Measurements from ENCODE around the gene SPATA21. TPM values are rescaled to one million over a fixed set of nuclear protein-coding genes. Genes with fewer than 3 reads are reported as not detected.

Gene SPATA21
- total RNA-seq, 4 donors from 2014 or later, result not detected

DNA sequence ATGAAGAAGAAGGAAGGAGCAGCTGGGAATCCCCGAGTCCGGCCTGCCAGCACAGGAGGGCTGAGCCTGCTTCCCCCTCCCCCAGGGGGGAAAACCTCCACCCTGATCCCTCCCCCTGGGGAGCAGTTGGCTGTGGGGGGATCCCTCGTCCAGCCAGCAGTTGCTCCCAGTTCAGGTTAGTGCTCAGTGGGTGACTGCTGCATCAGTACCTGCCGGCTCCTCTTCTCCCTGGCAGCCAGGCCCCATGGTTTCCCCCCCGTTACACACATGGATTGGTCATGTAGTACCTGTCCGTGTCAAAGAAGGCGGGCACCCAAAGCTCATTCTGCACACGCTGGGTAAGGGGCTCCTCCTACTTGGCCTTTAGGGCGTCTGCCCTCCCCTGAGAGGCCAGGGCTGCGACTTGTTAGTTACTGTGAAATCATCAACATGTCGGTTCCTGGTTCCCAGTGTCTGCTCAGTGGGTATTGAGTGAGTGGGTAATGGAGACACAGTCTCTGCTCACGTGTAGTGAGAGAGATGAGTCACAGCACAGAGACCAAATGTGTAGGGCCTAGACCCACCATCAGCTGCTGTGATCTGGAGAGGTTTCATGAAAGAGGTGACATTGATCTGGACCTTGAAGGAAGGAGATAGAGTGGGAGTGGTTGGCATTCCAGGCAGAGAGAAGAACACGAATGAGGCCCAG is 14.8 kb upstream of the SPATA21 start:
- intact Hi-C loops (cut with DNase I), result no loop called here
- no peaks in the 10 kb centered on the region for H3K27me3 ChIP-seq
- H3K27ac ChIP-seq, result no peak overlapping the region
- no peak for DNase-seq
- peaks cover 51 to 57% of the 10 kb centered on the region in 2 donors for H3K36me3 ChIP-seq
- 81 to 82% methylated on average over 8 to 11 of the region's 13 CpGs for WGBS, 2 donors
- no peaks in the 10 kb centered on the region for H3K9me3 ChIP-seq
- TF ChIP-seq, protein P1, sequence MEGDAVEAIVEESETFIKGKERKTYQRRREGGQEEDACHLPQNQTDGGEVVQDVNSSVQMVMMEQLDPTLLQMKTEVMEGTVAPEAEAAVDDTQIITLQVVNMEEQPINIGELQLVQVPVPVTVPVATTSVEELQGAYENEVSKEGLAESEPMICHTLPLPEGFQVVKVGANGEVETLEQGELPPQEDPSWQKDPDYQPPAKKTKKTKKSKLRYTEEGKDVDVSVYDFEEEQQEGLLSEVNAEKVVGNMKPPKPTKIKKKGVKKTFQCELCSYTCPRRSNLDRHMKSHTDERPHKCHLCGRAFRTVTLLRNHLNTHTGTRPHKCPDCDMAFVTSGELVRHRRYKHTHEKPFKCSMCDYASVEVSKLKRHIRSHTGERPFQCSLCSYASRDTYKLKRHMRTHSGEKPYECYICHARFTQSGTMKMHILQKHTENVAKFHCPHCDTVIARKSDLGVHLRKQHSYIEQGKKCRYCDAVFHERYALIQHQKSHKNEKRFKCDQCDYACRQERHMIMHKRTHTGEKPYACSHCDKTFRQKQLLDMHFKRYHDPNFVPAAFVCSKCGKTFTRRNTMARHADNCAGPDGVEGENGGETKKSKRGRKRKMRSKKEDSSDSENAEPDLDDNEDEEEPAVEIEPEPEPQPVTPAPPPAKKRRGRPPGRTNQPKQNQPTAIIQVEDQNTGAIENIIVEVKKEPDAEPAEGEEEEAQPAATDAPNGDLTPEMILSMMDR (IDR thresholded peaks at IDR 0.05), result no peak
- no peak for TF ChIP-seq POLR2A (IDR thresholded peaks at IDR 0.05)
- H3K4me1 ChIP-seq, result no peaks in the 10 kb centered on the region
- no peak overlapping the region for H3K4me3 ChIP-seq (replicated peaks in 1 of 3)

DNA sequence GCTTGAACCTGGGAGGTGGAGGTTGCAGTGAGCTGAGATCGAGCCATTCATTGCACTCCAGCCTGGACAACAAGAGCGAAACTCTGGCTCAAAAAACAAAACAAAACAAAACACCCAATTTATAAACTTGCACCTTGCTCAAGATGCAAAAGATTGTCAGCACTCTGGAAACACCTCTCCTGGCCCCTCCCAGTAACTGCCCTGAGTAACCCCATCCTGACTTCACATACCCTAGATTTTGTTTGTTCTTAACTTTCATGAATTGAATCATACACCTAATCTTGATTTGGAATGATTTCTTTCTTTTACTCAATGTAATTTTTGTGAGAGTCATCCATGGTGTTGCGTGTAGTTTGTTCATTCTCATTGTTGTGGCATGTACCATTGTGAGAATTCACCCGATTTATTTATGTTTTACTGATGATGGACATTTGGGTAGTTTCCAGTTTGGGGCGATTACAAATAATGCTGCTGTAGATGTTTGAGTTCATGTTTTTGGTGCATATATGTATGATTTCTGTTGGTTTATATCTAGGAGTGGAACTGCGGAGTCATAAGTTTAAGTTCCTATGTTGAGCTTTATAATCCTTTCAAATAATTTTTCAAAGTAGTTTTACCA is 13.7 kb upstream of the SPATA21 start:
- H3K36me3 ChIP-seq, result peaks cover 42 to 49% of the 10 kb centered on the region in 2 donors
- H3K4me1 ChIP-seq, result no peaks in the 10 kb centered on the region
- no peak for DNase-seq
- no peaks in the 10 kb centered on the region for H3K27me3 ChIP-seq
- no peak overlapping the region for H3K27ac ChIP-seq
- TF ChIP-seq POLR2A (IDR thresholded peaks at IDR 0.05), result no peak
- TF ChIP-seq, protein P1 (IDR thresholded peaks at IDR 0.05), result no peak
- intact Hi-C loops (cut with DNase I), result no loop called here
- WGBS, 2 donors, result 84 to 96% methylated on average over 6 of the region's 6 CpGs
- H3K4me3 ChIP-seq (replicated peaks in 1 of 3), result no peak overlapping the region
- H3K9me3 ChIP-seq, result no peaks in the 10 kb centered on the region

DNA sequence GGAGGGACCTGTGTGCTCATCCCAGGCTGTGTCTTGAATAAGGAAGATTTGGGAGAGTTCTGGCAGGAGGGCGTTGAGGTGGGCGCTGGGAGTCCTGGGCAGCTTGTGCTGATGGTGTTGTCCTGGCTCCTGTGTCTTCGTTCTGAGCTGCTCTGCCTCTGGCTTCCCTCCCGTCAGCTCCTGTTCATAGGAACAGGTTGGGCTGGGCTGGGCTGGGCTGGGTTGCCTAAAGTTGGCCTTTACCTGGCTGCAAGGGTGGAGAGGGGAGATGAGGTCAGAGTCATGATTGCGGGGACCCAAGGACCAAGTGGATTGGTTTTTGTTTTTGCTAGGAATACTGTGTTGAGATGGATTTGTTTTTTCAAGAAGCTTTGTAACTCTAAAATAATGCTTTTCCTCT is 12.4 kb upstream of the SPATA21 start:
- no peaks in the 10 kb centered on the region for H3K9me3 ChIP-seq
- H3K36me3 ChIP-seq, result peaks cover 42 to 46% of the 10 kb centered on the region in 2 donors
- intact Hi-C loops (cut with DNase I), result loop anchor here (10.0 kb wide), 1 partner anchor 45 kb away; no protein-coding TSS in a partner anchor
- DNase-seq, result no peak
- H3K4me3 ChIP-seq (replicated peaks in 1 of 3), result no peak overlapping the region
- H3K4me1 ChIP-seq, result no peaks in the 10 kb centered on the region
- H3K27me3 ChIP-seq, result no peaks in the 10 kb centered on the region
- no peak overlapping the region for H3K27ac ChIP-seq
- WGBS, 2 donors, result 87 to 93% methylated on average over 5 of the region's 5 CpGs
- no peak for TF ChIP-seq POLR2A (IDR thresholded peaks at IDR 0.05)
- TF ChIP-seq, protein P1 (IDR thresholded peaks at IDR 0.05), result no peak

DNA sequence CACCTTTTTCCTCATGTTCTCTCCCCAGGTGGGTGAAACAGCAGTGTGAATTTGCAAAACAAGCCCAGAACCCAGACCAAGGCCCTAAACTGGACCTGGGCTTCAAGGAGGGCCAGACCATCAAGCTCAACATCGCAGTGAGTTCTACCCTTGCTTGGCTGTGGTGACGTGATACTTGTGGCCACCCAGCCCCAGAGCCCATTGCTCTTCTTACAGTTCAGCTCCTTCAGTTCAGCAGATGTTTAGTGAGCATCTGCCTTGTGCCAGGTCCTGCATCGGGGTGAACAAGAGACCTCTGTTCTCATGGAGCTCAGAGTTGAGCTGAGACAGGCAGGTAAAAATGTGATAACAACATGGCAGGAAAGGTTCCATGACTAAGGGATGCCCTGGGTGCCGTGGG is 11.8 kb upstream of the SPATA21 start:
- no peak for DNase-seq
- H3K27me3 ChIP-seq, result no peaks in the 10 kb centered on the region
- no peak for TF ChIP-seq POLR2A (IDR thresholded peaks at IDR 0.05)
- TF ChIP-seq, protein P1 (IDR thresholded peaks at IDR 0.05), result no peak
- 95 to 100% methylated on average over 4 of the region's 4 CpGs for WGBS, 2 donors
- H3K4me3 ChIP-seq (replicated peaks in 1 of 3), result no peak overlapping the region
- peaks cover 44 to 46% of the 10 kb centered on the region in 2 donors for H3K36me3 ChIP-seq
- no peak overlapping the region for H3K27ac ChIP-seq
- intact Hi-C loops (cut with DNase I), result loop anchor here (10.0 kb wide), 1 partner anchor 46 kb away; no protein-coding TSS in a partner anchor
- no peaks in the 10 kb centered on the region for H3K9me3 ChIP-seq
- H3K4me1 ChIP-seq, result no peaks in the 10 kb centered on the region

DNA sequence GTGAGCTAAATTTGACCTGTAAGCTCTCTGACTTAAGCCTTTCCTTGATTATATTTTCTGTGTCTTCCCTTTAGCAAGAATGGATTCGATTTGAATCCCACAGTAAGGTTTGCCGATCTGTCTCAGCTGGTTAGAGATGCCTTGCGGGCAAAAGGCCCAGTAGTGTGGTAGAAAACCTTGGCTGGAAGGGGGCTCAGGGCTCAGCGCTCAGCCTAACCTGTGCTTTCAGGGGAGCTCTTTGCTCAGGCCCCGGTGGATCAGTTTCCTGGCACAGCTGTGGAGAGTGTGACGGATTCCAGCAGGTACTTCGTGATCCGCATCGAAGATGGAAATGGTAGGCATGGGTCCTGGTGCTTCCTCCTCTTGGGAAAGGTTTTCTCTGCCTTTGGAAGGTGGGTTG is 10.4 kb upstream of the SPATA21 start:
- no peak for DNase-seq
- intact Hi-C loops (cut with DNase I), result loop anchor here (10.0 kb wide), 1 partner anchor 47 kb away; no protein-coding TSS in a partner anchor
- H3K36me3 ChIP-seq, result peaks cover 43 to 44% of the 10 kb centered on the region in 2 donors

More for the DNA sequence above, 10.4 kb upstream of the SPATA21 start:
- Histone ChIP-seq H3K9me3 (no peaks in the 10 kb centered on the region), H3K4me3 (replicated peaks in 1 of 3) (no peak overlapping the region), H3K27me3 (no peaks in the 10 kb centered on the region), H3K27ac (no peak overlapping the region), H3K4me1 (no peaks in the 10 kb centered on the region)
- TF ChIP-seq POLR2A (IDR thresholded peaks at IDR 0.05), result no peak
- WGBS, 2 donors, result 95 to 98% methylated on average over 9 of the region's 9 CpGs

All from thyroid gland (tissue), 4 donors.